ENCODE data around the gene REPS2.

- TF ChIP-seq CTCF (IDR thresholded peaks at IDR 0.05) (no peak), POLR2A (IDR thresholded peaks at IDR 0.05) (no peak)
Measured at GRCh38 chrX:17039826-17040225, 93.4 kb downstream of the REPS2 start.
